ENCODE data around the gene CPLX3.

The CPLX3 gene

DNA sequence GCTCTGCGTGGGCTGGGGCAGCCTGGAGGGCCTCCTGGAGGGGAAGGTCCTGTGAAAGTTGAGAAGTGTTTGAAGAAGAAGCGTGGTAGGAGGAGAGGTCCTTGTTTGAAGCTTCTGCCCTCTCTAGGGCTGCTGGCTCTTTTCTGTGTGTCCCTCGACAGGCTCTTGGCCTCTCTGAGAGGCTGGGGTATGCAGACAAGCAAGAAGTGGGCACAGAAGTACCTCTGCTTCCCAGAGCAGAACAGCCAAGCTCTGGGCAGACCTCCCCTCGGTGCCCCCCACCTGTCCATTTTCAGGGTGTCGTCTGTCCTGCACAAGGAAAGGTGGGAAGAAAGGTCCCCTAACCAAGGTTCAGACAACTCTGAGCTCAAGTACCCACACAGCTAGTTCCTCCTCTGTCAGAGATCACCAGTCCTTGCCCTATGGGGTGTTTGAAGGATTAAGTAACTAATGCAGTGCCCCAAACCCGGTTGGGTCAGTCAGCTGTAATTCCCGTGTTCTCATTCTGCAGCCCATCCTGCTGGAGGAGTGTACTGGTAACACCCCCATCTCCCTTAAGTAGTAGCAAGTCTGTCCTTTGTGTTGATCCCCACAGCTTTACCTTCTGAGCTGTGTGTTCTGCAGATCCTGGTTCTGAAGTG is 38.3 kb upstream of the CPLX3 start:
- no peak for DNase-seq (ENCODE audit: low read depth in 2 of 2)

DNA sequence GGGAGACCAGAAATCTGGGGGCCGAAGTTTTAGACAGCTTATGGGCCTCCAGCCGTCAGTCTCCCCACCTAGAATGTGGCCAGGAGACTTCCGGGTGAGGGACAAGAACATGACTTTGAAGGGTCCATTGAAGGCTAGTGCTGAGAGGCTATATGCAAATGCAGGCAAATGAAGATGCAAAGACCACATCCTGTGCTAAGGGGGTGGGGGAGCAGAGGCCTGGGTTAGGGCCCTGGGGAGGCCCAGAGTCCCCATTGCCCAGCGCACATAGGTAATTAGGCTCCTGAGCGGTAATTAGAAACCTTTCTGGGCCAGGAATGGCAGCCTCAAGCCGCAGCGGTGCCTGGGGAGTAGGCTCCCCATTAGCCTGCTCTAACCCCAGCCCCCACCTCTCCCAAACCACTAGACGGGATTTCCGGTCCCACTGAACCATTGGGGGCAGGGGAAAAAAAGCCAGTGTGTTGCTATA is 37.7 kb upstream of the CPLX3 start:
- DNase-seq (ENCODE audit: low read depth in 2 of 2): no peak

DNA sequence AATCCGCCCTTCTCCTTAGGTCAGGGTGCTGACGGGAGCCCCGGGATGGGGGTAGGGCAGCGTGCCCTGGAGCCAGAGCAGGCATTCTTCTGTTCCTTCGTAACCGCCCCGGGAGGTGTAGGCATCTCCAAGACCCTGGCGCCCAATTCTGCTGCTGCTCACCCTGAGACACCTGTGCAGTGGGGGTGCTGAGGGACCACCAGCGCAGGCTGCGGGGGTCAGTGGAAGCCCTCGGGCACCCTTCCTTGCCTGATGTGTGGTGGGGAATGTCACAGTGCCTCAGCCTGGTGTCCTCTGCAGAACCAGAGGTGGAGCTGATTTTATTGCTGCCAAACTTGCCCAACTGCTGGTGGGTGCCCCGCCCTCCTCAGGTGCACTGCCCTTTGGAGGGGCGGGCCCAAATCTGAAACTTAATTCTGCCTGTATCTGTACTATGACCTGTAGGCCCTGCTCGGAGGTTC is 37.2 kb upstream of the CPLX3 start:
- no peak for DNase-seq (ENCODE audit: low read depth in 2 of 2)

DNA sequence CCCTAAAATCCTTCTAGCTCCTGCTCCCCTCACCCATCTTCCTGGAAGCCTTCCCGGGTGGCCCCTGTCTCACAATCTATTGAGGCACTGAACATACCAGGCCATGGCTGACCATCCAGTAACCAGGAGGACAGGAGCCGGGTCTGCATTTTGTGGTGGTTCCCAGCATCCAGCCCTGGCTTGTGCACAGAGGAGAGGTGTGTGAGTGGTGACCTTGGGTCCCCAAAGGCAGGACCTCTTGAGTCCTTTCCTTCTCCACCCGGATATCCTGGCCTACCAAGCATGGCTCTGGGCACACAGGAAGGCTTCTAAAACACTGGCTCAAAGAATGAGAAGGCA is 36.7 kb upstream of the CPLX3 start:
- DNase-seq (ENCODE audit: low read depth in 2 of 2): no peak

DNA sequence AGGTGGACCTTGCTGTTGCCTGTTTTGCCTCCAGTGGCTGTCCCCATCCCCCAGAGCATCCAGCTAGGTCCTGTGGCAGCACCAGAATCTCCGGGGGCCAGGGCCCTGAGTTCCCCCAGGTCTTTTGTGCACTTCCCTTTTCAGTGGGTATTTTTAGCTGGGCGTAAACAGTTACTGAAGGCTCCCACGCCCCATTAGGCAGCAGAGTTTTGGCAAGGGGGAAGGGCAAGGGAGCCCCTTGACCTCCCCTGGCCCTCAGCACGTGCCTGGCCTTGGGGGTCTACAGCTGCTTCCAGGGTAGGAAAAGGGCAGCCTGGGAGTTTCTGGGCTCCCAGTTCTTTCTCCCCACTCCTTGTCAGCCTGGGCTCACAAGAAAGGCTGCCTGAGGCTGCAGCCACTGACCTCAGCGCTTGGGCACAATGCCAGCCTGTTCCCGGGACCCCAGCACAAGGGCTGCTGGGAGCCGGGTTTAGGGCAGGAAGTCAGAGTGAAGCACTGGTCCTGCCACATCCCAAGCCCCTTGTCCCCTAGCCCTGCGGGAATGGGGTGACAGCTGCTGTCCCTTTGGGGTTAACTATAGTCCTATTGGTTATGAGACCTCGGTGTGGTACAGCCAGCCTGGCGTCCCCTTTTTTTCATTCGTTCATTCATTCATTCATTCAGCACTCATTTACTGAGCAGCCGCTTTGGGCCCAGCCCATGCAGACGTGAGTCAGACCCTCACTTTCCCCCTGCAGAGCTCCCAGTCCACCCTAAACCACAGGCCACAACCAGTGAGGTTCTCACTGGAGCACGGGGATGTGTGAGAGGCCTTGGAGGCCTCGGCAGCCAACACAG is 36.1 kb upstream of the CPLX3 start:
- no peak for DNase-seq (ENCODE audit: low read depth in 2 of 2)

DNA sequence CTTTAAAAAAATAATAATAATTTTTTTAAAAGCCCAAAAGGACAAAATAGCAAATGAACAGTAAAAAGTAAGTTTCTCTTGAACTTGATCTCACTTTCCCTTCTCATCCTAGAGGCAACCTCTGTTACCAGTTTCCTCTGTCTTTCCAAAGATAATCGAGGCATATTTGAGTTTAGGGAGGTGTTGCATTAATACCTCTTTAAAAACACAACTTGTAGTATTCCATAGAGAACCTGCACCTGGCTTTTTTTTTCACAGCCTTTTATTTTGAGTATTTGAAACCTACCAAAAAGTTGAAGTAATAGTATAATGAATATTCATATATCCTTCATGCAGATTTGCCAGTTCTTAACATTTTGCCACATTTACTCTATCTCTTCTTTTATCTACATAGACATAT is 35.4 kb upstream of the CPLX3 start:
- no peak for DNase-seq (ENCODE audit: low read depth in 2 of 2)

DNA sequence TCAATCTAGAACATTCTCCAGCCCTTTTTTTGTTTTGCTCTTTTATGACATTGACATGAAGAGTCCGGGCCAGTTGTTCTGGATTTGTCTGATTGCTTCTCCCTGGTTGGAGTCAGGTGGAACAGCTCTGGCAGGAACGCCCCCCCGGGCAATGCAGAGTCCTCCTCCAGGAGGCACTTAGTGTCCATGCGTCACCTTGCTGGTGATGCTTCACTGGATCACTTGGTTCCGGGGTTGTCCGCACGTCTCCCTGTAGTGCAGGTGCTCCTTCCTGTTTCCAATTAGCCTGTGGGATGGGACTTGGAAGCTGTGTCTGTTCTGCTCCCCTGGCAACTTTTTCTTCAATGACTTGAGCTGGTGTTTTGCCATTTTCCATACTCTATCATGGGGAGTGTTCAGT is 34.8 kb upstream of the CPLX3 start:
- no peak for DNase-seq (ENCODE audit: low read depth in 2 of 2)

DNA sequence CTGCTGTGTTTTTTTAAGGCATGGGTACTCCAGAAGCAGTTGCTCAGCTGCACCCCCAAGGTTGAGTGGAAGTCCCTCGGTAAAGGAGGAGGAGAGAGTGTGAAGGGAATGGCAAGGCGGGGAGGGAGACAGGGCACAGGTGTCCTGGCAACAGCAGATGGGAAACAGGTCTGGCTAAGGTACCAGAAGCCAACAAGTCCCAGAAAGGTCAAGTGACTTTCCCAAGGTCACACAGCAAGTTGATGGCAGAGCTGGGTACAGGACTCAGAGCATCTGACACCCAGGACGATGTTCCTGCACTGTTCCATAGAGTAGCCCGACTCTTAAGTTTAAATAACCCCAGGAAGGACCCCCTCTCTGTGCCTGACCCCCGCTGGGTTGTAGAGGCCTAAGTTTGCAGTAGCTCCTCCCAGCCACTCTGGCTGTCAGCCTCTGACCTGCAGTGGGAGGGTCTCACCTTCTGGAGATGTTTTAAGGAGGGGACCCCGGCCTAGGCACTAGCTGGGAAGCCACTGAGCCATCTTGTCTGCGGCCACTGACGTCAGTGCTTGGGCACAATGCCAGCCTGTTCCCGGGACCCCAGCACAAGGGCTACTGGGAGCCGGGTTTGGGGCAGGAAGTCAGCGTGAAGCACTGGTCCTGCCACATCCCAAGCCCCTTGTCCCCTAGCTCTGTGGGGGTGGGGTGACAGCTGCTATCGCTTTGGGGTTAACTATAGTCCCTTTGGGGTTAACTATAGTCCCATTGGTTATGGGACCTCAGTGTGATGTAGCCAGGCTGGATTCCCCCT is 34.0 kb upstream of the CPLX3 start:
- DNase-seq (ENCODE audit: low read depth in 2 of 2): no peak

DNA sequence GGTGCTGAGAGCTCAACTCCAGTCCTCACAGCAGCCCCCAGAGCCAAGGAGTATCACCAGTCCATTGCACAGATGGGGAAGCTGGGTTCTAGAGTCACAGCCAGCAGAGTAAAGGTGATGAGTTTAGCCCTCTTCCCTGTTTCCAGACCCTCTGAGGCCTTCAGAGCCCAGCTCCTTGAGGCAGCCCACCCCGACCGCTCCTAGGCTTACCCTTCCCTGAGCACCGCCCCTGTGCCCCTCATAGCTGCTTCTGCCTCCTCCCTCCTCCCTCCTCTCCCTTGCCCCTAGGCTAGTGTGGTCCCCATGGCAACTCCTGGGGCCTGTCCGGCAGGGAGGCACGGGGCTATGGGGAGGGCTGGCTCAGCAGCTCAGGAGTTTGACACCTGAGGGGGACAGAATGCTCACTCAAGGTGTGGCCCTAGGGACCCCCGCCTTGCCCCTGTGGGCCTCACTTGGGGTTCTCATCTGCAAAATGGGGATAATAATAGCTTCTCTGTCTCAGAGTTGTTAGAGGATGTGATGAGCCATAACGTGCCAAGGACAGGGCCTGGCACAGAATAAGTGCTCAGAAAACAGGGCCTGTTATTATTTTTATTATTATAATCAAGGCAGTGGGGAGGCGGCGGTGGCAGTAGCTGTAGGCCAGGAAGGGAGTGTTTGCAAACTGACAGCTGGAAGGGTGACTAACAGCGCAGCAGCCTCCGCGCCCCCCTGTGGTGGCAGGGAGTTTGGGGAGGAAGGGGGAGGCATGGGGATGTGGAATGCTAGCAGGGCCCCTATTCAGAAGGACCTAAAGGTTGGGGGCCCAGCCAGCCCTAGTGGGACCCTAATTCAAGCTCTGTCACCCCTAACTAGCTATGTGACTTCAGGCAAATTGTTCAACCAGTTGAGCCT is 33.0 kb upstream of the CPLX3 start:
- peak in 1 of 2 donors; percentile 69 for DNase-seq (ENCODE audit: low read depth in 2 of 2)

DNA sequence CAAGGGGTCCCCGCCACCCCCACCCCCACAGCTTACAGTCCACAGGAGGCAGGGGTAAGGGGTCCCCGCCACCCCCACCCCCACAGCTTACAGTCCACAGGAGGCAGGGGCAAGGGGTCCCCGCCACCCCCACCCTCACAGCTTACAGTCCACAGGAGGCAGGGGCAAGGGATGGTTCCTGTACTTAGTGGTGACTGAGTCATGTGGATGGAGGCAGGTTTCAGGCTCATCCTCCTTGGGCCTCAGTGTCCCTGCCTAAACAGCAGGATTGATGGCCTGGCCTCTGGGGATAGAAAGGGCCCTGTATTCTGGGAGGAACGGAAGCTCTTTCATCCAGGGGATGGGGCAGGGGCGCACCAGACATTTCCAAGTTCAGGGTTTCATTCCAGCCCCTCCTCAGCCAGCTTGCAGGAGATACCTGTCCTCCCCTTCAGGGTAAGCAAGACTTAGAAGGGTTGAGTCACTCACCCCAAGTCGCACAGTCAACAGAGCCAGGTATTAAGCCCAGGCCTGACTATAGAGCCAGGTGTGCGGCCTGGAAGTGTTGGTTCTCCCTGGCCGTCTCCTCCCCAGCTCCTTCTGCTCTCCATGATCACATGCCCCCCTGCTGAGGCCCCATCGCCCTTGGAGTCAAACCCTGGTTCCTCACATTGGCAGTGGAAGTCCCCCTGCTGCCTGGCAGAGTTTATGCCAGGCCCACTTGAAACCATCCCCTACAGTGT is 32.0 kb upstream of the CPLX3 start:
- DNase-seq (ENCODE audit: low read depth in 2 of 2): no peak

DNA sequence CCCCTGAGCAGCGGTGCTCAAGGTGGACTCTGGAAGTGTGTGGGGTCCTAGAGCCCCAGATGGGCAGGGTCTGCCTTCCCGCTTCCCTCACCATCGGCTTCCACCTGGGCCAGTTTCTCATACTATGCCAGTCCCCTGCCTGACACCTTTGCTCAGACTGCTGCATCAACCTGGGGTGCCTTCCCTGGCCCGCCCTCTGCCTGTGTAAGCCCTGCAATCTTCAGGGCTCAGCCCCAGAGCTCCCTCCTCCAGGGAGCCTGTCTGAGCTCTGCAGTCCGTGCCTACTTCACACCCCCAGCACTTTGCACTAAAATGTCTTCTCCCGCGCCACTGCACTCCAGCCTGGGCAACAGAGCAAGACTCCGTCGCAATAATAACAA is 31.5 kb upstream of the CPLX3 start:
- DNase-seq (ENCODE audit: low read depth in 2 of 2): no peak

DNA sequence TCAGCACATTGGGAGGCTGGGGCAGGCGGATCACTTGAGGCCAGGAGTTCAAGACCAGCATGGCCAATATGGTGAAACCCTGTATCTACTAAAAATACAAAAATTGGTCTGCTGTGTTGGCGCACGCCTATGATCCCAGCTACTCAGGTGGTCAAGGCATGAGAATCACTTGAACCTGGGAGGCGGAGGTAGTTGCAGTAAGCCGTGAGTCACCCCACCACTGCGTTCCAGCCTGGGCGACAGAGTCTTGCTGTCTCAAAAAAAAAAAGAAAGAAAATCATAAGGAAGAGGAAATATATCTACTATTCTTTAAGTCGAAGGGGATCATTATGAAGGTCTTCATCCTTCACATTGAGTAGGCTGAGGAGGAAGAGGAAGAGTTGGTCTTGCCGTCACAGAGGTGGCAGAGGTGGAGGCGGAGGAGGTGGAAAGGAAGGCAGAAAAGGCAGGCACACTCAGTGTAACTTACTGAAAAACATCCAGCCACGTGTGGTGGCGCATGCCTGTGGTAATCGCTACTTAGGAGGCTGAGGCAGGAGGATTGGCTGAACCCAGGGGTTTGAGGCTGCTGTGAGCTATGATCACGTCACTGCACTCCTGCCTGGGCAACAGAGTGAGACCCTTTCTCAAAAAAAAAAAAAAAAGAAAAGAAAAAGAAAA is 30.3 kb upstream of the CPLX3 start:
- no peak for DNase-seq (ENCODE audit: low read depth in 2 of 2)

DNA sequence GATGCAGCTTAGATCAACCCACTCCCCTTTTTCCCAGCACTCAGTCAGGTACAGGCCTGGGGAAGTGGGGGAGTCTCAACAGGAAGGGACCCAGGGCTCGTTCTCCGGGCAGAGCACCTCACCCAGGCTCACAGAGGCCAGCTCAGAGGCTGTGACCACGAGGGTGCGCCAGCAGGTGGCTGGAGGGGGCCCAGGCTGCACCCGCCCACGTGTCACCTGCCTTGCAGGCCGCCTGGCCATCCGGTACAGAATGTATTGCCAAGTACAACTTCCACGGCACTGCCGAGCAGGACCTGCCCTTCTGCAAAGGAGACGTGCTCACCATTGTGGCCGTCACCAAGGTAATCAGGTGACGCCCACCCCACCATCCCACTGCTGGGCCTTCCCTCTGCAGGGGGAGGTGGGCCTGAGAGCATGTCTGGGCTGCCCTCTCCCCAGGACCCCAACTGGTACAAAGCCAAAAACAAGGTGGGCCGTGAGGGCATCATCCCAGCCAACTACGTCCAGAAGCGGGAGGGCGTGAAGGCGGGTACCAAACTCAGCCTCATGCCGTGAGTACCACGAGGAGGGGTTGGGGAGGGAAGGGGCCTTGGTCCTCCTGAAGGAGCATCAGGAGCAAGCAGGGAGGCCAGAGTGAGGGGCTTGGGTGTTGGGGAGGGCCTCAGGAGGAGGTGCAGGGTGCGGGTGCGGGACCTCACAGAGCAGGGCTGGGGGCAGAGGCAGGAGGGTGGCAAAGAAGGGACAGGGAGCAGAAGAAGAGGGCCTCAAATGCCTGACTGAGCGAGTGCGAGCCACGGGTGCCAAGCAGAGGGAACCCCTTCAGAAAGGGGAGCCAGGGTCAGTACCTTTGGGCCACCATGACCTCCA is 27.8 kb upstream of the CPLX3 start:
- DNase-seq (ENCODE audit: low read depth in 2 of 2): no peak

DNA sequence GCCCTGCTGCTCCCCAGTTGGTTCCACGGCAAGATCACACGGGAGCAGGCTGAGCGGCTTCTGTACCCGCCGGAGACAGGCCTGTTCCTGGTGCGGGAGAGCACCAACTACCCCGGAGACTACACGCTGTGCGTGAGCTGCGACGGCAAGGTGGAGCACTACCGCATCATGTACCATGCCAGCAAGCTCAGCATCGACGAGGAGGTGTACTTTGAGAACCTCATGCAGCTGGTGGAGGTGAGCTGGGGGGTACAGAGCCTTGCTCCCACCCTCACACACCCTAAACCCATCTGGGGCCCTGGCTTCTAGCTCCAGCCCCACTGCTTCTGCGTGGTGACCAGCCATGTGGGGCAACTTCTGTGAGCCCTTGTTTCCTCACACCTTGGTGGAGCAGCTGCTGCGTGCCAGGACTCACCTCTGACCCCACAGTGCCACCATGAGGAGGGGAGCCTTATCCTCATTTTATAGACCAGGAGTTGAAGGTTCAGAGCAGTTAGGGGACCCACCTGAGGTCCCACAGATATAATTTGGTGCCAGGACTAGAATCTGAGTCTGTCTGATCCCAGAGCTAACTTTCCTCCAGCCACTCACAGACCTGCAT is 27.1 kb upstream of the CPLX3 start:
- no peak for DNase-seq (ENCODE audit: low read depth in 2 of 2)

DNA sequence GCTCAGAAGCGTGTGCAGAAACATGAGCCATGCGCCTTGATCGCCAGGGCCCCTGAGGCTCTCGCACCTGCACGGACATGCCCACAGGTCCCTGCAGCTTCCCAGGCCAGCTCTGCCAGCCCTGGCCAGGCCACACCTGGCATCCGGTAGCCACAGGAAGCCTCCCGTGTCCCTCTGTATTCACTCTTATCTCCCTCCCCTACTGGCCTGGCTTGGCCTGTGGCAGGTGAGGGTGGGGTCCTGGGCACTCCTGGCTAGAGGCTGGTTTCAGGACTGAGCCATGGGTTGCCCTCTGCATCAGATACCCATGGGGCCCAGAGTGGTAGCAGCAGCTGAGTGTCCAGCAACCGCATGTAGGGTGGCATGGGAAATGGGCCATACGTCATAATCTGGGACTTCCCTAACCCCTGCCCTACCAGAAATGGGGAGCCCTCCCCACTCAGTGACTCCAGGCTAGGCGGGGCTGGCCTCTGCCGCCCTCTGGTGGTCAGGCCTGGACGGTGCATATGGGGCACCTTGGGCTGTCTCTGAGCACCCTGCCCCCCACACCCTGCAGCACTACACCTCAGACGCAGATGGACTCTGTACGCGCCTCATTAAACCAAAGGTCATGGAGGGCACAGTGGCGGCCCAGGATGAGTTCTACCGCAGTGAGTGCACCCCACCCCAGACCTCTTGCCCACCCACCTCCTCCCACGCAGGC is 26.4 kb upstream of the CPLX3 start:
- DNase-seq (ENCODE audit: low read depth in 2 of 2): peak; percentile 71 to 74

DNA sequence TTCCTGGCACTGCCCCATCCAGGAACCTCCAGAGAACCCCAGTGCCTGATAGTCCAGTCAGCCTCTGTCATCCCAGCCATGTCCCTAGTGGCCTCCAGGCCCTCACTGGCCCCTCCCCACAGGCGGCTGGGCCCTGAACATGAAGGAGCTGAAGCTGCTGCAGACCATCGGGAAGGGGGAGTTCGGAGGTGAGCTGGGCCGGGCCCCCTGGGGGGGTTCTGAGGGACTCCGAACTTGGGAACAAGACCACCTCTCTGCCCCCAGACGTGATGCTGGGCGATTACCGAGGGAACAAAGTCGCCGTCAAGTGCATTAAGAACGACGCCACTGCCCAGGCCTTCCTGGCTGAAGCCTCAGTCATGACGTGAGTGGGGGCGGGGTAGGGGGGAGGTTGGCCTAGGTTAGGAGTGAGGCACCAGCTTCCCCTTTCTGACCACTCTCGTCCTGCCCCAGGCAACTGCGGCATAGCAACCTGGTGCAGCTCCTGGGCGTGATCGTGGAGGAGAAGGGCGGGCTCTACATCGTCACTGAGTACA is 25.8 kb upstream of the CPLX3 start:
- no peak for DNase-seq (ENCODE audit: low read depth in 2 of 2)

DNA sequence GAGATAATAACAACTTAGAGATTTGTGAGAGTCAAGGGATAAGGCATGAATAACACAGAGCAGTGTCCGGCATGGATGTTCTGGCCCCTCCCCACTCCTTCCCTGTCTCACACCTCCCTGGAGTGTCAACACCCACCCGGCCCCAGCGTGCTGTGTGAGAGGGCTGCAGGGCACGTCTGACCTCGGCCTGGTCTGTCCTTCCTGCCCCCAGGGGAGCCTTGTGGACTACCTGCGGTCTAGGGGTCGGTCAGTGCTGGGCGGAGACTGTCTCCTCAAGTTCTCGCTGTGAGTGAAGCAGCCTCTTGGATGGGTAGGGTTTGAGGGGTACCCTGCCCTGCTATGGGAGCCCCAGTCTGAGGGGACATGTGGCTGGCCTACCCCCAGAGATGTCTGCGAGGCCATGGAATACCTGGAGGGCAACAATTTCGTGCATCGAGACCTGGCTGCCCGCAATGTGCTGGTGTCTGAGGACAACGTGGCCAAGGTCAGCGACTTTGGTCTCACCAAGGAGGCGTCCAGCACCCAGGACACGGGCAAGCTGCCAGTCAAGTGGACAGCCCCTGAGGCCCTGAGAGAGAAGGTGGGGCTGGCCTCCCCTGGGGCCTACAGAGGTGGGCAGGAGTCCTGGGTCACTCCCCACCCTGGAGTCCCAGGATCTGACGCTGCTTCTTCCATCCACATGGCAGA is 25.0 kb upstream of the CPLX3 start:
- DNase-seq (ENCODE audit: low read depth in 2 of 2): no peak

DNA sequence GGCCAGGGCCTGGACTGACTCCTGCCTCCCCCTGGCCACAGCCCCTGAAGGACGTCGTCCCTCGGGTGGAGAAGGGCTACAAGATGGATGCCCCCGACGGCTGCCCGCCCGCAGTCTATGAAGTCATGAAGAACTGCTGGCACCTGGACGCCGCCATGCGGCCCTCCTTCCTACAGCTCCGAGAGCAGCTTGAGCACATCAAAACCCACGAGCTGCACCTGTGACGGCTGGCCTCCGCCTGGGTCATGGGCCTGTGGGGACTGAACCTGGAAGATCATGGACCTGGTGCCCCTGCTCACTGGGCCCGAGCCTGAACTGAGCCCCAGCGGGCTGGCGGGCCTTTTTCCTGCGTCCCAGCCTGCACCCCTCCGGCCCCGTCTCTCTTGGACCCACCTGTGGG is 24.1 kb upstream of the CPLX3 start:
- DNase-seq (ENCODE audit: low read depth in 2 of 2): no peak
